H9 (cell line): ENCODE measurements around the gene TTC9C. TPM values are rescaled to one million over a fixed set of nuclear protein-coding genes. Genes with fewer than 3 reads are reported as not detected.

Source experiments
- DNase-seq: peaks from one replicate; pipeline ENCODE4 v3.0.0-alpha.2; 2017
- H2AFZ ChIP-seq: one replicate; pipeline ENCODE4 v1.6.1; 2013; ENCODE audit warnings: mild to moderate bottlenecking, low read length, control low read depth, moderate library complexity
- H2AK5ac ChIP-seq: 2 replicates; pipeline ENCODE4 v1.6.1; 2013; ENCODE audit warnings: low read length, control low read depth, mixed read lengths; ENCODE audit not compliant: insufficient read length
- H2BK120ac ChIP-seq: one replicate; pipeline ENCODE4 v1.6.1; 2013; ENCODE audit warnings: low read depth, mild to moderate bottlenecking, low read length, control low read depth, inconsistent platforms; ENCODE audit not compliant: poor library complexity, severe bottlenecking
- H2BK12ac ChIP-seq: 2 replicates; pipeline ENCODE4 v1.6.1; 2013; ENCODE audit warnings: low read length, control low read depth, mixed read lengths, low read depth; ENCODE audit not compliant: insufficient read length
- H2BK15ac ChIP-seq: 2 replicates; pipeline ENCODE4 v1.6.1; 2013; ENCODE audit warnings: low read depth, low read length, control low read depth
- H2BK20ac ChIP-seq: one replicate; pipeline ENCODE4 v1.6.1; 2013; ENCODE audit warnings: low read depth, mild to moderate bottlenecking, low read length, control low read depth, inconsistent platforms; ENCODE audit not compliant: poor library complexity, severe bottlenecking
- H2BK5ac ChIP-seq: 2 replicates; pipeline ENCODE4 v1.6.1; 2013; ENCODE audit warnings: low read length, control low read depth, mixed read lengths; ENCODE audit not compliant: insufficient read length
- H3K14ac ChIP-seq: 2 replicates; pipeline ENCODE4 v1.6.1; 2013; ENCODE audit warnings: low read length, control low read depth; ENCODE audit not compliant: insufficient read depth
- H3K18ac ChIP-seq: 2 replicates; pipeline ENCODE4 v1.6.1; 2013; ENCODE audit warnings: low read depth, mild to moderate bottlenecking, mixed read lengths, low read length, control low read depth; ENCODE audit not compliant: insufficient read length
- H3K23ac ChIP-seq: 2 replicates; pipeline ENCODE4 v1.6.1; 2013; ENCODE audit warnings: low read length, control low read depth, mixed read lengths, low read depth; ENCODE audit not compliant: insufficient read length
- H3K23me2 ChIP-seq: 2 replicates; pipeline ENCODE4 v1.6.1; 2013; ENCODE audit warnings: low read depth, mild to moderate bottlenecking, mixed read lengths, low read length, control low read depth; ENCODE audit not compliant: insufficient read length, poor library complexity, severe bottlenecking
- H3K27ac ChIP-seq: 2 replicates; pipeline ENCODE4 v1.5.1; 2013; ENCODE audit warnings: low read length, control low read depth, mixed read lengths, low read depth; ENCODE audit not compliant: insufficient read length
- H3K27me3 ChIP-seq: 2 replicates; pipeline ENCODE4 v1.6.1; 2013; ENCODE audit warnings: low read length, control low read depth, inconsistent platforms; ENCODE audit not compliant: insufficient read depth
- H3K4ac ChIP-seq: 2 replicates; pipeline ENCODE4 v1.6.1; 2013; ENCODE audit warnings: low read depth, mild to moderate bottlenecking, control low read depth, inconsistent platforms, low read length, moderate library complexity
- H3K4me1 ChIP-seq: 2 replicates; pipeline ENCODE4 v1.6.1; 2013; ENCODE audit warnings: low read length, control low read depth, inconsistent platforms; ENCODE audit not compliant: insufficient read depth
- H3K4me2 ChIP-seq: 2 replicates; pipeline ENCODE4 v1.6.1; 2013; ENCODE audit warnings: low read length, control low read depth, mixed read lengths; ENCODE audit not compliant: insufficient read length, insufficient read depth
- H3K56ac ChIP-seq: 2 replicates; pipeline ENCODE4 v1.6.1; 2013; ENCODE audit warnings: low read depth, mild to moderate bottlenecking, mixed read lengths, low read length, control low read depth; ENCODE audit not compliant: insufficient read length
- H3K79me1 ChIP-seq: 2 replicates; pipeline ENCODE4 v1.6.1; 2013; ENCODE audit warnings: low read depth, mild to moderate bottlenecking, moderate library complexity, low read length, control low read depth, inconsistent platforms; ENCODE audit not compliant: insufficient read depth, poor library complexity, severe bottlenecking
- H3K79me2 ChIP-seq: 2 replicates; pipeline ENCODE4 v1.6.1; 2013; ENCODE audit warnings: low read length, control low read depth, inconsistent platforms; ENCODE audit not compliant: insufficient read depth
- H3K9ac ChIP-seq: 2 replicates; pipeline ENCODE4 v1.6.1; 2013; ENCODE audit warnings: low read length, control low read depth, mixed read lengths; ENCODE audit not compliant: insufficient read length; ENCODE audit errors: extremely low read depth
- H3K9me3 ChIP-seq: one replicate; pipeline ENCODE4 v1.6.1; 2013; ENCODE audit warnings: low read depth, low read length, inconsistent platforms; ENCODE audit not compliant: control insufficient read depth
- H3T11ph ChIP-seq: one replicate; pipeline ENCODE4 v1.6.1; 2013; ENCODE audit warnings: mild to moderate bottlenecking, low read length, control low read depth, inconsistent platforms
- H4K20me1 ChIP-seq: one replicate; pipeline ENCODE4 v1.6.1; 2013; ENCODE audit not compliant: control insufficient read depth, insufficient read length, insufficient read depth
- H4K5ac ChIP-seq: 2 replicates; pipeline ENCODE4 v1.6.1; 2013; ENCODE audit warnings: low read depth, mild to moderate bottlenecking, mixed read lengths, low read length, control low read depth; ENCODE audit not compliant: insufficient read length
- H4K8ac ChIP-seq: replicated peaks from 2 replicates; pipeline ENCODE4 v1.6.1; 2013; ENCODE audit warnings: low read length, control low read depth, mixed read lengths, low read depth; ENCODE audit not compliant: insufficient read length
- H4K91ac ChIP-seq: 2 replicates; pipeline ENCODE4 v1.6.1; 2013; ENCODE audit warnings: low read depth, mild to moderate bottlenecking, moderate library complexity, mixed read lengths, low read length, control low read depth; ENCODE audit not compliant: insufficient read length
- H3K27ac Mint-ChIP-seq, 3 experiments: 2 replicates in 2 of 3; 3 replicates in 1 of 3; pipeline ENCODE4 v1.8.0; 2020 to 2021; ENCODE audit warnings: mixed read lengths in 3 of 3, mild to moderate bottlenecking in 1 of 3, moderate library complexity in 1 of 3
- H3K27me3 Mint-ChIP-seq: 2 replicates; pipeline ENCODE4 v1.8.0; 2021; ENCODE audit warnings: low read depth, mild to moderate bottlenecking, moderate library complexity, mixed read lengths
- H3K36me3 Mint-ChIP-seq, 3 experiments: 2 replicates in 2 of 3; 3 replicates in 1 of 3; pipeline ENCODE4 v1.8.0; 2020 to 2021; ENCODE audit warnings: low read depth in 3 of 3, mixed read lengths in 3 of 3; ENCODE audit not compliant: insufficient read depth in 1 of 3
- H3K4me1 Mint-ChIP-seq, 2 experiments: 2 replicates each; pipeline ENCODE4 v1.8.0; 2020; ENCODE audit warnings: mixed read lengths in 2 of 2
- H3K4me3 Mint-ChIP-seq, 2 experiments: 2 replicates in 1 of 2; 3 replicates in 1 of 2; pipeline ENCODE4 v1.8.0; 2020 to 2021; ENCODE audit warnings: mild to moderate bottlenecking in 2 of 2, mixed read lengths in 2 of 2, moderate library complexity in 1 of 2
- H3K9me3 Mint-ChIP-seq, 2 experiments: 2 replicates in 1 of 2; 3 replicates in 1 of 2; pipeline ENCODE4 v1.8.0; 2020; ENCODE audit warnings: mild to moderate bottlenecking in 2 of 2, mixed read lengths in 2 of 2, moderate library complexity in 1 of 2
- CTCF ChIP-seq: fragments of 200-600 bp; sonication (generic); conservative IDR thresholded peaks from 3 replicates; pipeline ENCODE4 v1.8.0; 2021; ENCODE audit warnings: antibody characterized with exemption, mild to moderate bottlenecking
- WGBS: extraction: QIAGEN DNeasy Blood & Tissue Kit; methylation state at CpG from one replicate; pipeline ENCODE4 v1.1.7; 2013; ENCODE audit warnings: missing lambda C conversion rate, low lambda C conversion rate, mixed read lengths; ENCODE audit not compliant: insufficient read length; ENCODE audit errors: extremely low coverage; 5-methylcytosine and 5-hydroxymethylcytosine counted together
- total RNA-seq: library from RNA; stranded (reverse); gene quantifications from 2 replicates; pipeline ENCODE4 v1.2.1, GENCODE V29; 2021

Gene TTC9C
- total RNA-seq, 1 experiment from 2014 or later: 33.4 TPM

- Histone ChIP-seq H3K14ac (no peak overlapping the region), H2BK15ac (no peak overlapping the region), H4K91ac (no peak overlapping the region), H3K9me3 (no peaks in the 10 kb centered on the region), H2AK5ac (no peak overlapping the region), H3K56ac (no peak overlapping the region), H3K4ac (no peak overlapping the region), H3K23ac (no peak overlapping the region), H2AFZ (no peak overlapping the region), H2BK12ac (no peak overlapping the region), H2BK120ac (no peak overlapping the region), H3K4me2 (no peak overlapping the region), H3K79me2 (no peaks in the 10 kb centered on the region), H2BK20ac (no peak overlapping the region), H4K20me1 (no peaks in the 10 kb centered on the region), H2BK5ac (no peak overlapping the region), H3K79me1 (peaks cover 2% of the 10 kb centered on the region), H3K27me3 (no peaks in the 10 kb centered on the region), H3K4me1 (peaks cover 2% of the 10 kb centered on the region; the same call in 1 of the 2 replicates), H4K8ac (no peak overlapping the region), H3K23me2 (peaks cover 18% of the 10 kb centered on the region), H3K18ac (no peak overlapping the region), H4K5ac (no peak overlapping the region), H3K9ac (no peak overlapping the region), H3K27ac (no peak overlapping the region), H3T11ph (no peak overlapping the region)
- Mint-ChIP-seq H3K4me1 (peaks cover 32 to 55% of the 10 kb centered on the region in 2 experiments), H3K4me3 (peak overlapping the region in 1 of 2 experiments; percentile 45; a peak in 2 of 5 replicates), H3K9me3 (no peaks in the 10 kb centered on the region; a peak in 1 of 5 replicates), H3K27me3 (no peaks in the 10 kb centered on the region), H3K36me3 (peaks cover 40 to 70% (median 65%) of the 10 kb centered on the region in 3 experiments), H3K27ac (peak overlapping the region in 1 of 3 experiments; percentile 87; a peak in 4 of 7 replicates)
- no peak for TF ChIP-seq CTCF
- WGBS: no CpG with 5 or more reads among the region's 6 CpGs
- no peak for DNase-seq
These were observed 15.9 kb upstream of the TTC9C start for GRCh38 chr11:62712276-62712812.
